GM10266 (cell line): ENCODE data around the gene GTF3C1.

Source experiments
- DNase-seq: peaks from one replicate; pipeline ENCODE4 v3.0.0; 2012; ENCODE audit errors: extremely low spot score
- TF ChIP-seq, protein P1 (sequence below): IDR thresholded peaks from 2 replicates; pipeline ENCODE4 v1.5.1; 2012; ENCODE audit warnings: mild to moderate bottlenecking, low read depth; ENCODE audit not compliant: control insufficient read depth, insufficient read depth; ENCODE audit errors: missing control alignments

GTF3C1 gene

DNA sequence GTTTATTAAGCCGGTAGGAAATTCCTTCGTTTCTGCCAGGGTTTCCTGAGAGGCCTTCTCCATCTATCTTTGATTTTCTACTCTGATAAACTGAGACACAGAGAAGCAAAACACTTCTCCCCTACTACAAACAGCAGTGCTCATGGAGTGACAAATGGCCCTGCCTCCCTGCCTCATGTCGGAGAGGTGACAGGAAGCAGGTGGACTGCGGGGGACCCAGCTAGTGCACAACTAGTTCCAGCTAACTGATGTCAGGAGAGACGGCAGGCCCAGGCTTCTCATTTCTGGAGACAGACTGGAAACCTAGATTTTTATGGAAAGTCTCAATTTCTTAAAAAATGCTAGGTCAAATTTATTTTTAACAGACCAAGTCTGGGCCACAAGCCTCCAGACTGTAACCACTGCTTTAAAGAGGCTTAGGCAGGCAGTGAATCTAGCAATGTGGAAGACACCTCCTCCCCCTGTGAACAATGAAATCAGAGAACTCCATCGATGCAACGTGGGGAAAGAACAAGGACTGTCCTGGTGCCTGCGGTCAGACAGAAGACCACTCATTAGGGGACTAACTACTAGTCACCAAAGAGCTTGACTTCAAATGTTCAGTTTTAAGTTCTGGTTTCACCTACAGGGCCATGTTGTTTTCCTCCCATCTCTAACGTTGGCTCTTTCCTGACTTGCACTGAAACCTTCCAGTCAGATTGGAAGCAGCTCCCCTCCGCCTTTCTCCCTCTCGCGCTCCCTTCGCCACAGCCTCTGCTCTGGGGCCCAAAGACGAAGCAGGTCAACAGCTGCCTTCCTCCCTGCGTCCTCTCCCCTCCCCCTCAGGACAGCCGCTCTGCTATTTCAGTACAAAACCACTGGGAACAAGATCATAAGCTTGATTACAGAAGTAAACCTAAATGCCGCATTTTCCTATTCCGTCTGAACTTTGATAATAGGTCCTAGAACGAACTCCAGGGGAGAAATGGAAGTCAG, 17.6 kb downstream of the GTF3C1 start:
- TF ChIP-seq, protein P1, sequence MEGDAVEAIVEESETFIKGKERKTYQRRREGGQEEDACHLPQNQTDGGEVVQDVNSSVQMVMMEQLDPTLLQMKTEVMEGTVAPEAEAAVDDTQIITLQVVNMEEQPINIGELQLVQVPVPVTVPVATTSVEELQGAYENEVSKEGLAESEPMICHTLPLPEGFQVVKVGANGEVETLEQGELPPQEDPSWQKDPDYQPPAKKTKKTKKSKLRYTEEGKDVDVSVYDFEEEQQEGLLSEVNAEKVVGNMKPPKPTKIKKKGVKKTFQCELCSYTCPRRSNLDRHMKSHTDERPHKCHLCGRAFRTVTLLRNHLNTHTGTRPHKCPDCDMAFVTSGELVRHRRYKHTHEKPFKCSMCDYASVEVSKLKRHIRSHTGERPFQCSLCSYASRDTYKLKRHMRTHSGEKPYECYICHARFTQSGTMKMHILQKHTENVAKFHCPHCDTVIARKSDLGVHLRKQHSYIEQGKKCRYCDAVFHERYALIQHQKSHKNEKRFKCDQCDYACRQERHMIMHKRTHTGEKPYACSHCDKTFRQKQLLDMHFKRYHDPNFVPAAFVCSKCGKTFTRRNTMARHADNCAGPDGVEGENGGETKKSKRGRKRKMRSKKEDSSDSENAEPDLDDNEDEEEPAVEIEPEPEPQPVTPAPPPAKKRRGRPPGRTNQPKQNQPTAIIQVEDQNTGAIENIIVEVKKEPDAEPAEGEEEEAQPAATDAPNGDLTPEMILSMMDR, result no peak
- DNase-seq, result no peak

DNA sequence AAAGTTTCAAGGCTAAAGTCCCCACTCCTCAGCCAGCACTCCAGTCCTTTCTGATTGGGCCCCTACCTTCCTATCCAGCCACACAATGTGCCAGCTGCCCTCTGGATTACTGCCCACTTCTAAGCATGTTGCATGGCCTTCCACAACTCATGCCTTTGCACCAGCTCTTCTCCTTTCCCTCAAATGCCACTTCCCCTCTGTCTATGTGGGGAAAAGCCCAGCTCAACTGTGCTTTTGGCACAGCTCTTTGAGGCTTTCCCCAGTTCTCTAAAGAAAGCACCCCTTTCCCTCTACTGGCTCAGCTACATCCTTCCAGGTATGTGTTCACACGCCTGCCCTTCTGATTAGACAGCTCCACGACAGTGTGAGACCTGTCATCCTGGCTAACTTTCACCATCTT, 18.5 kb downstream of the GTF3C1 start:
- DNase-seq, result no peak
- TF ChIP-seq, protein P1, result no peak

DNA sequence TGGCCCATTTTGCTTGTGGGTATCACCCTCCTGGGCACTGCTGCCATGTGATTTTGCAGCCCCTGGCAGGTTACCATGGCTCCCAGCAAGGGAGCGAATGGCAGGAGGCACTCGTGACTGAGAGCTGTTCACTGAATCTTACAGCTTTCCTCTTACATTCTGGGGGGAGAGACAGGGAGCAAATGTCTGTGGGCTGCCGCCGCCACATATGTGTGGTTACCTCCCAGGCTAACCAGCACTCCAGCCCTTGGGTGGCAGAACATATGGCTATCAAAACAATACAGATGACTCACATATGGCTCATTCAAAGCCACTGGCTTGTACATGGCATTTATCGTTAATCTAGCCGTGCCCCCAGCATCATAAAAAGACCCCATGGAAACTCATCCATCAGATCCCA, 19.8 kb downstream of the GTF3C1 start:
- TF ChIP-seq, protein P1, result no peak
- DNase-seq, result no peak

DNA sequence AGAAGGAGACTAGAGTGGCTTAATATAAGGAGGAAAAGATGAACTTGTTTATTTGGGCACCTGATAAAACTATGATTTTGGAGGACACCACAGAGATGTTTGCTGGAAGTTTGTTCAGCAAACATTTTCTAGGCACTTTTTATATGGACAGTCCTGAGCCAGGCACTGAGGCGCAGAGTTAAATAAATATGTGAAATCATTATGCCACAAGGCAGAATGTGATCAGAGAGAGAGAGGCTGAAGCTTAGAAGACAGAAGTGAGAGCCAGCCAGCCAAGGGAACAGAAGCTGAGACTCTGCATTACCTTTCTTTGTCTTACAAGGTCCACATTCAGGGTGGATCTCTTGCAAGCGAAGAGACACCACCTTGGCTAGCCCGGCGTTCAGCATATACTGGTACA, 21.4 kb downstream of the GTF3C1 start:
- TF ChIP-seq, protein P1, result no peak
- DNase-seq, result no peak

DNA sequence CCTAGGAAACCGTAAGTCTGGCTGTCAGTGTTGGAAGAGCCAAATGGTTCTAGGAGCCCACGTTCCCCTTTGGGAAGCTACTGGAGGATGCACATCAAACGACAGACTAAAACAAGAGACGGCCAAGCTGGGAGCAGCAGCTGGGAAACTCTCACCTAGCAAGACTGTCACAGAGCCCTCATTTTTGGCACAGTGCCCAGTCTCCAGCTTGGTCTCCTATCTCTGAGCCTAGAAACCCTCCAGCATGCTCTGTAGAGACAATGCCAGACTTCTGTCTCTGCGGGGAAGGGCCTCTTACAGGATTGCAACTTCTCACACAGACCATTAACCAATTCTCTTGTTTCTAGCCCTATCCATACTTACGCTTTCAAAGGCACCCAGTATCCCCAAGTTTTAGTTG, 23.5 kb downstream of the GTF3C1 start:
- TF ChIP-seq, protein P1, result no peak
- no peak for DNase-seq

DNA sequence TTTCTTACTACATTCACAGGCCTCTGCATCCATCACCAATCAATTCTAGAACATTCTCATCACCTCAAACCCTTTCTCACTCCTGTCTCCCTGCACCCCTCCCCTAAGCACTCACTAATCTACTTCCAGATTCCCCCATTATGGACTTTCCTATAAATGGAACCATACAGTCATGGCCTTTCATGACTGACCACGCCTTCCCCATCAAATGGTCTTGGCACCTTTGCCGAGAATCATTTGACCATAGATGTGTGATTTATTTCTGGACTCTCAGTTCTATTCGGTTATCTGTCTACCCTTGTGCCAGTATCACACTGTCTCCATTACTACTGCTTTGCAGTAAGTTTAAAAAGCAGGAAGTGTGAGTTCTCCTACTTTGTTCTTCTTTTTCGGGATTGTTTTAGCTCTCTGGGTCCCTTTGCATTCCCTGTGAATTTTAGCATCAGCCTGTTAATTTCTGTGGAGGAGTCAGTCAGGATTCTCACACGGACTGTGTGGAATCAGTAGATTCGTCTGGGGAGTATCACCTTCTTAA, 27.5 kb downstream of the GTF3C1 start:
- TF ChIP-seq, protein P1, result no peak
- no peak for DNase-seq
